Spleen (tissue), 11 donors: ENCODE measurements around the gene CPD. TPM values are rescaled to one million over a fixed set of nuclear protein-coding genes. Genes with fewer than 3 reads are reported as not detected.

Experiments used
- DNase-seq: peaks from one replicate; pipeline ENCODE4 v3.0.0-alpha.2; 2020
- H3K27ac ChIP-seq, 8 donors: fragments of 200-600 bp; sonication (generic) in 7 of 8; 1 replicate in 4 of 8; 2 replicates in 4 of 8; pipeline versions ENCODE4 v1.5.0 to v1.8.0; 2016 to 2021; ENCODE audit warnings: inconsistent platforms in 4 of 8, mild to moderate bottlenecking in 4 of 8, moderate library complexity in 1 of 8
- H3K27me3 ChIP-seq, 7 donors: fragments of 200-600 bp; sonication (generic) in 6 of 7; replicated peaks in 1 of 7; 1 replicate in 4 of 7; 2 replicates in 3 of 7; pipeline versions ENCODE4 v1.5.0 to v1.8.0; 2016 to 2021; ENCODE audit warnings: inconsistent platforms in 3 of 7, mild to moderate bottlenecking in 1 of 7
- H3K36me3 ChIP-seq, 6 donors: fragments of 200-600 bp; sonication (generic) in 5 of 6; 1 replicate in 4 of 6; 2 replicates in 2 of 6; pipeline versions ENCODE4 v1.5.0 to v1.8.0; 2016 to 2021; ENCODE audit warnings: inconsistent platforms in 2 of 6
- H3K4me1 ChIP-seq, 6 donors: fragments of 200-600 bp; sonication (generic) in 5 of 6; 1 replicate in 3 of 6; 2 replicates in 3 of 6; pipeline versions ENCODE4 v1.5.0 to v1.8.0; 2016 to 2021; ENCODE audit warnings: inconsistent platforms in 3 of 6
- H3K4me3 ChIP-seq, 8 donors: fragments of 200-600 bp; sonication (generic) in 7 of 8; 1 replicate in 4 of 8; 2 replicates in 4 of 8; pipeline versions ENCODE4 v1.5.0 to v1.8.0; 2016 to 2021; ENCODE audit warnings: inconsistent platforms in 4 of 8, mild to moderate bottlenecking in 4 of 8, moderate library complexity in 2 of 8
- H3K9me3 ChIP-seq, 8 donors: fragments of 200-600 bp; sonication (generic) in 7 of 8; 1 replicate in 4 of 8; 2 replicates in 4 of 8; pipeline versions ENCODE4 v1.5.0 to v1.8.0; 2016 to 2021; ENCODE audit warnings: inconsistent platforms in 4 of 8
- POLR2A ChIP-seq, 3 donors: fragments of 450-650 bp; IDR thresholded peaks; one replicate each; pipeline ENCODE4 v1.5.1; 2017; ENCODE audit warnings: antibody characterized with exemption in 3 of 3, mild to moderate bottlenecking in 1 of 3
- POLR2AphosphoS5 ChIP-seq, 3 donors: sonication (generic); formaldehyde crosslinking; IDR thresholded peaks; one replicate each; pipeline ENCODE4 v1.5.1; 2017; ENCODE audit warnings: antibody characterized with exemption in 3 of 3
- WGBS, 5 donors: extraction: QIAGEN DNeasy Blood & Tissue Kit in 3 of 5; methylation state at CpG; one replicate each; pipeline versions ENCODE4 v1.1.5 to v1.1.7; 2013 to 2018; 5-methylcytosine and 5-hydroxymethylcytosine counted together
- intact Hi-C: fragments of 100-400 bp; cut with DNase I; formaldehyde crosslinking; loops from one replicate; pipeline ENCODE4 v1.15.0; 2023; ENCODE audit warnings: low total_unique reads
- polyA plus RNA-seq, 3 donors: library from polyadenylated mRNA; stranded (reverse); fragments of 200-250 nt; gene quantifications; one replicate each; pipeline ENCODE4 v1.2.1, GENCODE V29; 2013
- total RNA-seq, 7 donors: library from RNA; depleted of rRNA in 3 of 7; stranded (reverse); fragments of >200 nt in 3 of 7; fragmentation: NEBNext Ultra II Directional in 4 of 7; extraction: Animal tissue kit (Norgen Biotek cat#: 25700) in 4 of 7; gene quantifications; one replicate each; pipeline versions ENCODE4 v1.1.0 to v1.2.1, GENCODE V29; 2016 to 2021
- TF ChIP-seq, protein P1 (sequence below), 11 experiments: fragments of 200-600 bp in 7 of 11; fragments of 450-650 bp in 4 of 11; sonication (generic) in 4 of 11; IDR thresholded peaks in 8 of 11; conservative IDR thresholded peaks in 3 of 11; 1 replicate in 7 of 11; 2 replicates in 4 of 11; pipeline versions ENCODE4 v1.4.0 to v1.8.0; 2016 to 2021; ENCODE audit warnings: antibody characterized with exemption in 11 of 11, inconsistent platforms in 4 of 11, mild to moderate bottlenecking in 1 of 11
- donor health status: healthy with polysubstance abuse.
- donor health status: DM: no; HTN: no; CAD: no; lungs with moderate emphysema.
- donor health status: DM: no; HTN: no; CAD: no.
- donor health status: Bipolar disorder and iron deficiency.
- donor health status: healthy.
- donor health status: DM: no; HTN: no; CAD: no.
- donor health status: DM: yes; HTN: yes; CAD: no.

The CPD gene
- total and polyA plus RNA-seq, 10 donors: 1.6 to 83.8 (median 39.6) TPM

DNA sequence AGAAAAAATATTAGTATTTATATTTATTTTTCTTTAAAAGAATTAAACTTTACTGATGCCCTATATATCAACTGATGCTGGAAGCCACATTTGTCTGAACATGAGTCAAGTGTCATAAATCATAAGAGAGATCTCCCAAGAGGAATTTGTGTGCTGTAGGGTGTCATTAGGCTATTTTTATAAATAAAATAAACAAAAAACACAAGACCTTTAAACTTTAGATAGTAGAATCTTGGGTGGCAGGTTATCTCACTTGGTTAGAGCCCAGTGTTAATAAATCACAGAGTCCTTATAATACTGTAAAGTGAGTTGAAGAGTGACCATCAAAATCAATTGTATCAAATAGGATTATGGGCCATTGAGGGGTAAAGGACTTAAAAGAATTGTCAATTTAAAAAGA, 21.3 kb upstream of the CPD start:
- H3K4me3 ChIP-seq: no peak overlapping the region
- no peaks in the 10 kb centered on the region for H3K27me3 ChIP-seq
- DNase-seq: no peak
- TF ChIP-seq POLR2AphosphoS5 (IDR thresholded peaks at IDR 0.05): no peak
- TF ChIP-seq, protein P1, sequence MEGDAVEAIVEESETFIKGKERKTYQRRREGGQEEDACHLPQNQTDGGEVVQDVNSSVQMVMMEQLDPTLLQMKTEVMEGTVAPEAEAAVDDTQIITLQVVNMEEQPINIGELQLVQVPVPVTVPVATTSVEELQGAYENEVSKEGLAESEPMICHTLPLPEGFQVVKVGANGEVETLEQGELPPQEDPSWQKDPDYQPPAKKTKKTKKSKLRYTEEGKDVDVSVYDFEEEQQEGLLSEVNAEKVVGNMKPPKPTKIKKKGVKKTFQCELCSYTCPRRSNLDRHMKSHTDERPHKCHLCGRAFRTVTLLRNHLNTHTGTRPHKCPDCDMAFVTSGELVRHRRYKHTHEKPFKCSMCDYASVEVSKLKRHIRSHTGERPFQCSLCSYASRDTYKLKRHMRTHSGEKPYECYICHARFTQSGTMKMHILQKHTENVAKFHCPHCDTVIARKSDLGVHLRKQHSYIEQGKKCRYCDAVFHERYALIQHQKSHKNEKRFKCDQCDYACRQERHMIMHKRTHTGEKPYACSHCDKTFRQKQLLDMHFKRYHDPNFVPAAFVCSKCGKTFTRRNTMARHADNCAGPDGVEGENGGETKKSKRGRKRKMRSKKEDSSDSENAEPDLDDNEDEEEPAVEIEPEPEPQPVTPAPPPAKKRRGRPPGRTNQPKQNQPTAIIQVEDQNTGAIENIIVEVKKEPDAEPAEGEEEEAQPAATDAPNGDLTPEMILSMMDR (IDR thresholded peaks at IDR 0.05 in 8 of 11, conservative IDR thresholded peaks at IDR 0.05 in 3 of 11): no peak
- no peak for TF ChIP-seq POLR2A (IDR thresholded peaks at IDR 0.05)
- peaks cover 0 to 15% (median under 1%) of the 10 kb centered on the region in 6 donors for H3K4me1 ChIP-seq
- H3K36me3 ChIP-seq: no peaks in the 10 kb centered on the region
- peaks cover 0 to 17% (median 13%) of the 10 kb centered on the region in 8 donors for H3K9me3 ChIP-seq
- intact Hi-C loops: no loop called here
- no peak overlapping the region for H3K27ac ChIP-seq

DNA sequence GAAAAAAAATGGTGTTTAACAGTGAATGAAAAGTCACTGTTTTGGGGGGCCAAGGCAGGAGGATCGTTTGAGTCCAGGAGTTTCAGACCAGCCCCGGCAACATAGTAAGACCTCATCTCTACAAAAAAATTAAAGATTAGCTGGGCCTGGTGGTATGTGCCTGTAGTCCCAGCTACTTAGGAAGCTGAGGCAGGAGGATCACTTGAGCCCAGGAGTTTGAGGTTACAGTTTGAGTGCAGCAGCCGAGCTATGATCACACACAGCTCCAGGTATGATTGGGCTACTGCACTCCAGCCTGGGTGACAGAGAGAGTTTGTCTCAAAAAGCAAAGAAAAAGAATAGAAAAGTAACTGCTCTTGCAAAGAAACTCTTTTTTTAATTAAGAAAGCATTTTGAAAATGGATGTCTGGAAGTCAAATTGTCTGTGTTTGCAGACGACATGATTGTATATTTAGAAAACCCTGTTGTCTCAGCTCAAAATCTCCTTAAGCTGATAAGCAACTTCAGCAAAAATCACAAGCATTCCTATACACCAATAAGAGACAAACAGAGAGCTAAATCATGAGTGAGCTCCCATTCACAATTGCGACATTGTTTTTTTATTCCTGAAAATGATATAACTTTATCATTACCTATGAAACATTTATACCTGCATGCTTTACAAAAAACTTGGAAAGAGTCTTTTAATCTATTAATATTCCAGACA, 20.5 kb upstream of the CPD start:
- intact Hi-C loops: no loop called here
- Histone ChIP-seq H3K4me1 (peaks cover 1 to 20% (median 8%) of the 10 kb centered on the region in 6 donors), H3K4me3 (no peak overlapping the region), H3K27me3 (no peaks in the 10 kb centered on the region), H3K36me3 (no peaks in the 10 kb centered on the region), H3K27ac (no peak overlapping the region), H3K9me3 (peaks cover 0 to 20% (median 15%) of the 10 kb centered on the region in 8 donors)
- no peak for TF ChIP-seq POLR2AphosphoS5 (IDR thresholded peaks at IDR 0.05)
- TF ChIP-seq POLR2A (IDR thresholded peaks at IDR 0.05): no peak
- TF ChIP-seq, protein P1 (IDR thresholded peaks at IDR 0.05 in 8 of 11, conservative IDR thresholded peaks at IDR 0.05 in 3 of 11): no peak
- WGBS, 5 donors: 78 to 84% (median 81%) methylated on average over 5 of the region's 5 CpGs
- no peak for DNase-seq

DNA sequence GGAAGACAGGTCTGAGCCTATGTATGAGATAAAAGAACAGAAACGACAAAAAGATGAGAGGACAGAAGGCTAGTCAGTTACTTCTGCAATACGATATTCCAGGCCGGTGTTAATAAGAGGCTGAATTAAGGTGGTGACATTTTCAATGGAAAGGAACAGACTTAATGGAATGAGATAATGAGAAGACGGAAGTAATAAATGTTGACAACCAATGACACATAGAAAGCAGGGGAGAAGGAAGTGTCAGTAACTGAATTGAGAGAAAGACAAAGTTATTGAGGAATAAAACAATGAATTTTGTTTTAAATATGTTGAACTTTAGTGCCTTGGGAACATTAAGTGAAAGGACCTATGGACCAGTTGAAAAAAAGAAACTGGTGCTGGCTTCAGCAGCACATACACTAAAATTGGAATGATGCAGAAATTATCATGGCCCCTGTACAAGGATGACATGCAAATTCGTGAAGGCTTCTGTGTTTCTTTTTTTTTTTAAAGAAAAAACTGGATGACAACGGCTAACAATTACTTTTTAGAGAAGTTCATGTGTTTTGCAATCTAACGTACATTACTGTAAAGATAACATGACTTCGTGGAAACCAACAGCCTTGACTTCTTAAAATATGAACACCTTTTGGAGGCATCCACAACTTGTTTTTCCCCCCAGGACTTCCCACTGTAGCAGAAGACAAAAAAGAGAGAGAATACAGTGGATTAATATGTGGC, 18.5 kb upstream of the CPD start:
- no peak for TF ChIP-seq POLR2AphosphoS5 (IDR thresholded peaks at IDR 0.05)
- TF ChIP-seq POLR2A (IDR thresholded peaks at IDR 0.05): no peak
- TF ChIP-seq, protein P1 (IDR thresholded peaks at IDR 0.05 in 8 of 11, conservative IDR thresholded peaks at IDR 0.05 in 3 of 11): no peak
- 47 to 78% (median 61%) methylated on average over 8 of the region's 8 CpGs for WGBS, 5 donors

DNA sequence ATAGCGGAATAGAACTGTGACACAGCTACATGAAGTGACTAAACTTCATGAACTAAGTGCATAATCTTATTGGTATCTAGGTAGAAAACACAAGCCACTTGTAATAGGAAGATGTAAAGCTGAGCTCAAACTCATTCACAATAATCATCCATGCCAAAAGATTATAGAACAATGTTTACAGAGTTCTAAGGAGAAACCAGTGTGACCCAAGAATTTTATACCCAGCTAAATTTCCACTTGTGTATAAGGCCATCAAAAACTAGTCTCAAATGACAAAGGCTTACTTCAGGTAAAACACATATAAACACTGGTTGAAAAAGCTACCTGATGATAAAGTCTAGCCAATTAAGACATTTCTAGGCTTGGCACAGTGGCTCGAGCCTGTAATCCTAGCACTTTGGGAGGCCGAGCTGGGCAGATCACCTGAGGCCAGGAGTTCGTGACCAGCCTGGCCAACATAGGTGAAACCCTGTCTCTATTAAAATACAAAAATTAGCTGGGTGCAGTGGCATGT, 16.9 kb upstream of the CPD start:
- Histone ChIP-seq H3K36me3 (no peaks in the 10 kb centered on the region), H3K9me3 (peaks cover 0 to 20% (median 15%) of the 10 kb centered on the region in 8 donors), H3K27ac (peak overlapping the region in 1 of 8 donors; percentile 90), H3K27me3 (no peaks in the 10 kb centered on the region), H3K4me1 (peaks cover 14 to 35% (median 21%) of the 10 kb centered on the region in 6 donors), H3K4me3 (no peak overlapping the region)
- no peak for TF ChIP-seq POLR2A (IDR thresholded peaks at IDR 0.05)
- TF ChIP-seq, protein P1 (IDR thresholded peaks at IDR 0.05 in 8 of 11, conservative IDR thresholded peaks at IDR 0.05 in 3 of 11): no peak
- no peak for TF ChIP-seq POLR2AphosphoS5 (IDR thresholded peaks at IDR 0.05)
- no peak for DNase-seq
- intact Hi-C loops: no loop called here
- WGBS, 5 donors: 94 to 97% (median 97%) methylated on average over 4 of the region's 4 CpGs

More for the DNA sequence above, 18.5 kb upstream of the CPD start:
- intact Hi-C loops: no loop called here
- DNase-seq: no peak
- Histone ChIP-seq H3K4me3 (peak overlapping the region in 1 of 8 donors; percentile 6), H3K27ac (peak overlapping the region in 7 of 8 donors; percentile 57 to 88 (median 76)), H3K36me3 (no peaks in the 10 kb centered on the region), H3K27me3 (no peaks in the 10 kb centered on the region), H3K9me3 (peaks cover 0 to 20% (median 15%) of the 10 kb centered on the region in 8 donors), H3K4me1 (peaks cover 14 to 35% (median 21%) of the 10 kb centered on the region in 6 donors)
